ENCODE results near the gene ADGRB3. TPM values are rescaled to one million over a fixed set of nuclear protein-coding genes. Genes with fewer than 3 reads are reported as not detected.

The ADGRB3 gene
- total RNA-seq, 1 donor from 2014 or later, result 2.4 TPM

DNA sequence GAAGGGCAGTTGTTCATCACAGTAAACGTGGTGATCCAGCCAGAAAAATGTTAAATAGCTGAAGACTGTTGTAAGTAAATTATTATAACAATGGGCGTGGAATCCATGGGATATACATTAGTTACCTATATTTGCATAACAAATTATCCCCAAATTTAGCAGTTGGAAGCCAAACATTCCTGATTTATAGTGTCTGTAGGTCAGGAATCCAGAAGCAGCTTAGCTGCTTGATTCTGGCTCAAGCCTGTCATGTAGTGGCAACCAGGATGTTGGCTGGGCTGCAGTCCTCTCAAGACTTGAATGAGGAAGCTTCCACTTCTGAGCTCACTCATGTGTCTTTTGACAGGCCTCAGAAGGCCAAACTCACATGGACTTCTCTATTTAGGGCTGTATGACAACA is 6.9 kb upstream of the ADGRB3 start:
- Mint-ChIP-seq H3K36me3 (ENCODE audit: low read depth, unreplicated experiment) (no peaks in the 10 kb centered on the region), H3K27me3 (ENCODE audit: unreplicated experiment) (no peaks in the 10 kb centered on the region), H3K27ac (ENCODE audit: unreplicated experiment) (no peak overlapping the region), H3K4me1 (ENCODE audit: unreplicated experiment) (no peaks in the 10 kb centered on the region), H3K9me3 (ENCODE audit: unreplicated experiment) (no peaks in the 10 kb centered on the region), H3K4me3 (ENCODE audit: unreplicated experiment) (no peak overlapping the region)
- TF ChIP-seq, protein P1, sequence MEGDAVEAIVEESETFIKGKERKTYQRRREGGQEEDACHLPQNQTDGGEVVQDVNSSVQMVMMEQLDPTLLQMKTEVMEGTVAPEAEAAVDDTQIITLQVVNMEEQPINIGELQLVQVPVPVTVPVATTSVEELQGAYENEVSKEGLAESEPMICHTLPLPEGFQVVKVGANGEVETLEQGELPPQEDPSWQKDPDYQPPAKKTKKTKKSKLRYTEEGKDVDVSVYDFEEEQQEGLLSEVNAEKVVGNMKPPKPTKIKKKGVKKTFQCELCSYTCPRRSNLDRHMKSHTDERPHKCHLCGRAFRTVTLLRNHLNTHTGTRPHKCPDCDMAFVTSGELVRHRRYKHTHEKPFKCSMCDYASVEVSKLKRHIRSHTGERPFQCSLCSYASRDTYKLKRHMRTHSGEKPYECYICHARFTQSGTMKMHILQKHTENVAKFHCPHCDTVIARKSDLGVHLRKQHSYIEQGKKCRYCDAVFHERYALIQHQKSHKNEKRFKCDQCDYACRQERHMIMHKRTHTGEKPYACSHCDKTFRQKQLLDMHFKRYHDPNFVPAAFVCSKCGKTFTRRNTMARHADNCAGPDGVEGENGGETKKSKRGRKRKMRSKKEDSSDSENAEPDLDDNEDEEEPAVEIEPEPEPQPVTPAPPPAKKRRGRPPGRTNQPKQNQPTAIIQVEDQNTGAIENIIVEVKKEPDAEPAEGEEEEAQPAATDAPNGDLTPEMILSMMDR (IDR thresholded peaks at IDR 0.05; ENCODE audit: unreplicated experiment), result no peak
- DNase-seq (ENCODE audit: low spot score), result no peak

DNA sequence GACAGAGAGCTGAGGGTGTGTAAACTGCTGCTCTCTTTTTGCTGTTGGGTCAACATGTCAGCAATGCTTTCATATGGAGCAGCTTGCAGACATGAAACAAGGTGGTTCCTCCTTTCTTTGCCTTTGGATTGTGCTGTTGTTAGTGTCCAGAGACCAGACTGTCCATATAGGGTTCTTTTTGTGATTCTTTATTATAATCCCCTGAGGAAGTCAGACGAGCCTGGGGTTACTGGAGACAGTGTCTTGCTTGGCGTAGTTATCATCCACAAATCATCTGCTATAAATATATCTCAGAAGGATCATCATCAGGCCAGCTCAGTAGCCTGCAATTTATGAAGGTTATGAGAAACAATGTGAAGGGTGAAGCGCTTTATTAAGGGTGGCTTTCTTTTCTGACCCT is 2.3 kb upstream of the ADGRB3 start:
- Mint-ChIP-seq H3K4me1 (ENCODE audit: unreplicated experiment) (peaks cover 16% of the 10 kb centered on the region), H3K27me3 (ENCODE audit: unreplicated experiment) (peaks cover 8% of the 10 kb centered on the region), H3K27ac (ENCODE audit: unreplicated experiment) (no peak overlapping the region), H3K9me3 (ENCODE audit: unreplicated experiment) (no peaks in the 10 kb centered on the region), H3K4me3 (ENCODE audit: unreplicated experiment) (no peak overlapping the region), H3K36me3 (ENCODE audit: low read depth, unreplicated experiment) (peaks cover 3% of the 10 kb centered on the region)
- no peak for DNase-seq (ENCODE audit: low spot score)
- TF ChIP-seq, protein P1 (IDR thresholded peaks at IDR 0.05; ENCODE audit: unreplicated experiment), result no peak

DNA sequence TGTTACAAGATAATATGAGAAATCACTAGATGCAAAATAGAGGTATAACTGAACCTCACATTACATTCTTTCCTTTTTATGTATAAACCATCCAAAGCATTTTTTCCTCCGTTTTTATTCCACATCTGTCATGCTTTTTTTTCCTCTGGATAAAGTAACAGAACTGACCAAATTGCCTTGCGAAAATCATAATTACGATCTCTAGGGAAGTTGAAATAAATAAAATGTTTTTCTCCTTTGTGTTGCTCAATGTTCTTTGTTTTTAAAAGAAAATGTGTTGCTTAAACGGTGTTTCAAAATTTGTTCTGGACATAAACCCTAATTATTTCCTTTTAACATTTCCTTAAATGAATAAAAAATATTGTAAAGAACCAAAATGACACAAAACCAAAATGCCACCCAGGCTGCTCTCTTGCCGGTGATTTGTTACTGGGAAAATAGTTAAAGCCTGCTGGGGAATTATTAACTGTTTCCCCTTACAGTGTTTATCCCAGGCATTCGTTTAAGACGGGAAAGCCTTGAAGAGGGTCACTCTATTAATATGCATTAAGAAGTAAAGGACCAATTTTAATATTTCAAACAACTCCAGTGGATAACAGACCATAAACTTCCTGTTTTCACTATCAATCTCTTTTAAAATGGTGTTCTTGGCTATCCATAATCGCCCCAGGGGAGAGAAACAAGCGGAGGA is 1.7 kb upstream of the ADGRB3 start:
- DNase-seq (ENCODE audit: low spot score), result no peak
- Mint-ChIP-seq H3K4me3 (ENCODE audit: unreplicated experiment) (peak overlapping the region; percentile 95), H3K27me3 (ENCODE audit: unreplicated experiment) (peaks cover 8% of the 10 kb centered on the region), H3K27ac (ENCODE audit: unreplicated experiment) (no peak overlapping the region), H3K36me3 (ENCODE audit: low read depth, unreplicated experiment) (peaks cover 3% of the 10 kb centered on the region), H3K9me3 (ENCODE audit: unreplicated experiment) (no peaks in the 10 kb centered on the region), H3K4me1 (ENCODE audit: unreplicated experiment) (peaks cover 16% of the 10 kb centered on the region)
- TF ChIP-seq, protein P1 (IDR thresholded peaks at IDR 0.05; ENCODE audit: unreplicated experiment), result no peak

DNA sequence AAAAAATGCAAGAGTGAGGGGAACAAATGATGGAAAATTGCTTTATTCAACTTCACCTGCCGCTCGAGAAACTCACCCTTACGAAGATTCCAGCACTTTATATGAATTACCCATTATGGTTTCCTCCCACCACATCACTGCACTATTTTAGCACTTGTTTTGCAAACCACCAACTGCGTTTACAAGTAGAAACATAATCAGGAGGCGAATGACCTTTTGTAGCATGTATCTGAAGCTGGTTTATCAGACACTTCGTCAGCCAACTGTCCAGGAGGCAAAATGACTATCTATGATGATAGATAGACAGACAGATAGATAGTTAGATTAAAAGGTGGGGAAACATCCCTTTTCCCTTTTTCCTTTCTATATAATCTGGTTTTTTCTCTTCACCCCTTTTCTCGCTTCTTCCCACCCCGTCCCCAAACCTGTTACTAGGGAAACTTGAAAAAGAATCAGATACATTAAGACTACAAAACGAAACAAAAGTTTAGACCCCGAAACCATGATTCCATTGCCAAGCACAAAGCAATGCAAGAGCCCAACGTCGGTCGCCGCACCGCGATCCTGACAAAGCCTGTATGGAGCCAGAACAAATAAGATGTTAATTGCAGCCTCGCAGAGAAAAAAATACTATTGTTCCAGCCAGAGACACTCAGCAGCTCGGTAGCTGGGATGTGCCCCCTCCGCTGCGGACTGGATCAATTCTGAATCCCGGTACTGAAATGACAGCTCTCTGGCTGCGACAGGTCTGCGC is 933 bp upstream of the ADGRB3 start:
- DNase-seq (ENCODE audit: low spot score), result no peak
- peaks cover 17% of the 10 kb centered on the region for H3K4me1 Mint-ChIP-seq (ENCODE audit: unreplicated experiment)
- TF ChIP-seq, protein P1 (IDR thresholded peaks at IDR 0.05; ENCODE audit: unreplicated experiment), result no peak

DNA sequence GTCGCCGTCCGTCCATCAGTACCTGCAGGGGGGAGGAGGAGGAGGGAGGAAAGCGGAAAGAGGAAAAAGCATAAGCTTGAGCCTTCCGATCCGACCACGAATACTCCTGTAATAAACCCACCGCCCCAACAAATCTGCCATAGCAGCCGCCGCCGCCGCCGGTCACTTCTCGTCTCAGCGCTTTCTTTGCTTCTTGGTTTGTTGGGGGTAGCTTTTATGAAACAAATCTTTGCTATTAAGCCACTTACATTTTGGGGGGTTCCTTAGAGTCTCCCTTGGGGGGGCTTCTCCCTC is 277 bp downstream of the ADGRB3 start:
- TF ChIP-seq, protein P1 (IDR thresholded peaks at IDR 0.05; ENCODE audit: unreplicated experiment), result no peak
- Mint-ChIP-seq H3K4me1 (ENCODE audit: unreplicated experiment) (peaks cover 29% of the 10 kb centered on the region), H3K27me3 (ENCODE audit: unreplicated experiment) (peaks cover 16% of the 10 kb centered on the region), H3K4me3 (ENCODE audit: unreplicated experiment) (peak overlapping the region; percentile 97), H3K27ac (ENCODE audit: unreplicated experiment) (peak overlapping the region; percentile 50), H3K36me3 (ENCODE audit: low read depth, unreplicated experiment) (peaks cover 3% of the 10 kb centered on the region), H3K9me3 (ENCODE audit: unreplicated experiment) (no peaks in the 10 kb centered on the region)
- DNase-seq (ENCODE audit: low spot score), result no peak

More for the DNA sequence above, 933 bp upstream of the ADGRB3 start:
- Mint-ChIP-seq H3K27me3 (ENCODE audit: unreplicated experiment) (peaks cover 8% of the 10 kb centered on the region), H3K4me3 (ENCODE audit: unreplicated experiment) (peak overlapping the region; percentile 95), H3K27ac (ENCODE audit: unreplicated experiment) (peak overlapping the region; percentile 54), H3K36me3 (ENCODE audit: low read depth, unreplicated experiment) (peaks cover 3% of the 10 kb centered on the region), H3K9me3 (ENCODE audit: unreplicated experiment) (no peaks in the 10 kb centered on the region)
